ENCODE data around the gene MTREX. TPM values are rescaled to one million over a fixed set of nuclear protein-coding genes. Genes with fewer than 3 reads are reported as not detected.

The MTREX gene
- total RNA-seq, 1 donor from 2014 or later = 68.7 TPM

- Mint-ChIP-seq H3K4me1 (ENCODE audit: low read depth, unreplicated experiment) (no peaks in the 10 kb centered on the region), H3K27me3 (ENCODE audit: low read depth, unreplicated experiment) (no peaks in the 10 kb centered on the region), H3K4me3 (ENCODE audit: unreplicated experiment) (no peak overlapping the region), H3K27ac (ENCODE audit: unreplicated experiment) (no peak overlapping the region), H3K9me3 (ENCODE audit: unreplicated experiment) (no peaks in the 10 kb centered on the region), H3K36me3 (ENCODE audit: low read depth, unreplicated experiment) (peaks cover 7% of the 10 kb centered on the region)
- Histone ChIP-seq H3K27ac (ENCODE audit: low read depth, low read length) (no peak overlapping the region), H3K36me3 (ENCODE audit: insufficient read depth, low read length) (peaks cover 3% of the 10 kb centered on the region), H3K79me2 (ENCODE audit: insufficient read depth, low read length) (no peaks in the 10 kb centered on the region), H3K4me2 (ENCODE audit: low read length) (no peak overlapping the region), H3K27me3 (ENCODE audit: insufficient read depth, low read length) (no peaks in the 10 kb centered on the region), H2AFZ (ENCODE audit: low read depth, low read length) (no peak overlapping the region), H3K9ac (ENCODE audit: low read length) (no peak overlapping the region), H3K4me1 (ENCODE audit: insufficient read depth, low read length) (no peaks in the 10 kb centered on the region), H3K9me3 (ENCODE audit: insufficient read depth, low read depth, low read length) (no peaks in the 10 kb centered on the region), H3K4me3 (ENCODE audit: insufficient read depth, low read depth, low read length) (no peak overlapping the region), H4K20me1 (ENCODE audit: insufficient read depth, low read length) (peaks cover 2% of the 10 kb centered on the region)
- FAIRE-seq = no peak
- TF ChIP-seq EZH2 (IDR thresholded peaks at IDR 0.05; ENCODE audit: insufficient read depth, low read length) = no peak
- TF ChIP-seq, protein P1, sequence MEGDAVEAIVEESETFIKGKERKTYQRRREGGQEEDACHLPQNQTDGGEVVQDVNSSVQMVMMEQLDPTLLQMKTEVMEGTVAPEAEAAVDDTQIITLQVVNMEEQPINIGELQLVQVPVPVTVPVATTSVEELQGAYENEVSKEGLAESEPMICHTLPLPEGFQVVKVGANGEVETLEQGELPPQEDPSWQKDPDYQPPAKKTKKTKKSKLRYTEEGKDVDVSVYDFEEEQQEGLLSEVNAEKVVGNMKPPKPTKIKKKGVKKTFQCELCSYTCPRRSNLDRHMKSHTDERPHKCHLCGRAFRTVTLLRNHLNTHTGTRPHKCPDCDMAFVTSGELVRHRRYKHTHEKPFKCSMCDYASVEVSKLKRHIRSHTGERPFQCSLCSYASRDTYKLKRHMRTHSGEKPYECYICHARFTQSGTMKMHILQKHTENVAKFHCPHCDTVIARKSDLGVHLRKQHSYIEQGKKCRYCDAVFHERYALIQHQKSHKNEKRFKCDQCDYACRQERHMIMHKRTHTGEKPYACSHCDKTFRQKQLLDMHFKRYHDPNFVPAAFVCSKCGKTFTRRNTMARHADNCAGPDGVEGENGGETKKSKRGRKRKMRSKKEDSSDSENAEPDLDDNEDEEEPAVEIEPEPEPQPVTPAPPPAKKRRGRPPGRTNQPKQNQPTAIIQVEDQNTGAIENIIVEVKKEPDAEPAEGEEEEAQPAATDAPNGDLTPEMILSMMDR (IDR thresholded peaks at IDR 0.05; ENCODE audit: insufficient read depth, low read depth, low read length) = no peak
- no peak for DNase-seq (ENCODE audit: low read depth)
Measured at GRCh38 chr5:55470282-55470681, 162.5 kb downstream of the MTREX start.

DNA sequence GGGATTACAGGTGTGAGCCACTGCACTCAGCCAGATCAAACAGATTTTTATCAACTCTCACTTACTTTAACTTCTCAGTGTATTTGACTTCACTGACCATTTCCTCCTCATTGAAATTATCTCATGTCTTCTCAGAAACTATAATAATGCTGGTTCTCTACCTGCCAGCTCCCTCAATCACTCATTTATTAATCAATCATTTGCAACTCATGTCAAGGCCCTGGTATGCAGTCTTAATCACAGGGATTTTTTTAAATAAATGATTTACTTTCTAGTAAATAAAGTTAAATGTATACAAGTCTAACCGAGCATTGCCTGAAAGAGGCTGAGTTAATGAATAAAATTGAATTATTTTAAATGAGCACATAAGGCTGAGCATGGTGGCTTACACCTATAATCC lies 163.7 kb downstream of the MTREX start:
- Mint-ChIP-seq H3K9me3 (ENCODE audit: unreplicated experiment) (no peaks in the 10 kb centered on the region), H3K4me1 (ENCODE audit: low read depth, unreplicated experiment) (peaks cover 2% of the 10 kb centered on the region), H3K36me3 (ENCODE audit: low read depth, unreplicated experiment) (peaks cover 2% of the 10 kb centered on the region), H3K27me3 (ENCODE audit: low read depth, unreplicated experiment) (no peaks in the 10 kb centered on the region), H3K27ac (ENCODE audit: unreplicated experiment) (no peak overlapping the region), H3K4me3 (ENCODE audit: unreplicated experiment) (no peak overlapping the region)
- TF ChIP-seq, protein P1 (IDR thresholded peaks at IDR 0.05; ENCODE audit: insufficient read depth, low read depth, low read length) = no peak
- TF ChIP-seq EZH2 (IDR thresholded peaks at IDR 0.05; ENCODE audit: insufficient read depth, low read length) = no peak
- H3K27ac ChIP-seq (ENCODE audit: low read depth, low read length) = no peak overlapping the region
- H3K9ac ChIP-seq (ENCODE audit: low read length) = no peak overlapping the region
- DNase-seq (ENCODE audit: low read depth) = no peak
- no peaks in the 10 kb centered on the region for H3K4me1 ChIP-seq (ENCODE audit: insufficient read depth, low read length)
- H3K4me3 ChIP-seq (ENCODE audit: insufficient read depth, low read depth, low read length) = no peak overlapping the region
- H2AFZ ChIP-seq (ENCODE audit: low read depth, low read length) = no peak overlapping the region
- FAIRE-seq = no peak
- H4K20me1 ChIP-seq (ENCODE audit: insufficient read depth, low read length) = peaks cover 4% of the 10 kb centered on the region
- no peaks in the 10 kb centered on the region for H3K27me3 ChIP-seq (ENCODE audit: insufficient read depth, low read length)
- H3K9me3 ChIP-seq (ENCODE audit: insufficient read depth, low read depth, low read length) = no peaks in the 10 kb centered on the region
- peaks cover under 1% of the 10 kb centered on the region for H3K79me2 ChIP-seq (ENCODE audit: insufficient read depth, low read length)
- peaks cover 3% of the 10 kb centered on the region for H3K36me3 ChIP-seq (ENCODE audit: insufficient read depth, low read length)
- H3K4me2 ChIP-seq (ENCODE audit: low read length) = no peak overlapping the region

DNA sequence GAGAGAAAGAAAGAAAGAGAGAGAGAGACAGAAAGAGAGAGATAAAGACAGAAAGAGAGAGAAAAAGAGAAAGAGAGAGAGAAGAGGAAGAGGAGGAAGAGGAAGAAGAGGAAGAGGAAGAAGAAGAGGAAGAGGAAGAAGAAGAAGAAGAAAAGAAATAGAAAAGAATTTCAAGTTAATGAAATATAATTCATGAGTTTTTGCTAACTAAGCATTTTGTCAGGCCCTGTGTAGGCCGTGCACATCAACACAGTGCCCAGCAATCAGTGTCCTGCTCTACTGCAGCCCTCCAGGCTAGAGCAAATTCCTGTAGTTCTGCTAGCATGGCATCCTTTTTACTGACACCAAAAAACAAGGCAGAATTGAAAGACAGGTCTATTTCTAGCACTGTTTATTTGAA lies 164.9 kb downstream of the MTREX start:
- H2AFZ ChIP-seq (ENCODE audit: low read depth, low read length) = no peak overlapping the region
- no peak overlapping the region for H3K27ac Mint-ChIP-seq (ENCODE audit: unreplicated experiment)
- H3K4me3 Mint-ChIP-seq (ENCODE audit: unreplicated experiment) = no peak overlapping the region
- H3K27me3 Mint-ChIP-seq (ENCODE audit: low read depth, unreplicated experiment) = no peaks in the 10 kb centered on the region
- H3K27me3 ChIP-seq (ENCODE audit: insufficient read depth, low read length) = no peaks in the 10 kb centered on the region
- H3K4me1 ChIP-seq (ENCODE audit: insufficient read depth, low read length) = no peaks in the 10 kb centered on the region
- TF ChIP-seq, protein P1 (IDR thresholded peaks at IDR 0.05; ENCODE audit: insufficient read depth, low read depth, low read length) = no peak
- TF ChIP-seq EZH2 (IDR thresholded peaks at IDR 0.05; ENCODE audit: insufficient read depth, low read length) = no peak
- DNase-seq (ENCODE audit: low read depth) = no peak
- peaks cover 2% of the 10 kb centered on the region for H3K36me3 Mint-ChIP-seq (ENCODE audit: low read depth, unreplicated experiment)
- no peak for FAIRE-seq
- H3K4me1 Mint-ChIP-seq (ENCODE audit: low read depth, unreplicated experiment) = peaks cover 4% of the 10 kb centered on the region
- no peaks in the 10 kb centered on the region for H3K9me3 Mint-ChIP-seq (ENCODE audit: unreplicated experiment)
- peaks cover 6% of the 10 kb centered on the region for H4K20me1 ChIP-seq (ENCODE audit: insufficient read depth, low read length)
- H3K4me2 ChIP-seq (ENCODE audit: low read length) = no peak overlapping the region
- H3K4me3 ChIP-seq (ENCODE audit: insufficient read depth, low read depth, low read length) = no peak overlapping the region
- H3K9ac ChIP-seq (ENCODE audit: low read length) = no peak overlapping the region
- H3K27ac ChIP-seq (ENCODE audit: low read depth, low read length) = no peak overlapping the region
- H3K9me3 ChIP-seq (ENCODE audit: insufficient read depth, low read depth, low read length) = no peaks in the 10 kb centered on the region
- peaks cover 4% of the 10 kb centered on the region for H3K79me2 ChIP-seq (ENCODE audit: insufficient read depth, low read length)
- H3K36me3 ChIP-seq (ENCODE audit: insufficient read depth, low read length) = no peaks in the 10 kb centered on the region

Other genes starting within 250 kb of the MTREX start
- gene GZMA, start 205.3 kb upstream of the MTREX start, total RNA-seq = 1.7 and 2.6 TPM in 2 replicates
- gene GPX8, start 147.8 kb upstream of the MTREX start, total RNA-seq = 144 and 176 TPM in 2 replicates
- 0.11 and 0.17 TPM in 2 replicates for gene CDC20B, start 134.8 kb upstream of the MTREX start, total RNA-seq
- not detected in 2 replicates for gene MCIDAS, start 80.7 kb upstream of the MTREX start, total RNA-seq
- gene CCNO, start 74.4 kb upstream of the MTREX start, total RNA-seq = 0.19 and 0.43 TPM in 2 replicates
- gene DHX29, start 295 bp upstream of the MTREX start, total RNA-seq = 27.0 and 28.8 TPM in 2 replicates
- 56.3 and 58.9 TPM in 2 replicates for gene PLPP1, start 227.0 kb downstream of the MTREX start, total RNA-seq